ENCODE data around the gene SPAG17.

DNA sequence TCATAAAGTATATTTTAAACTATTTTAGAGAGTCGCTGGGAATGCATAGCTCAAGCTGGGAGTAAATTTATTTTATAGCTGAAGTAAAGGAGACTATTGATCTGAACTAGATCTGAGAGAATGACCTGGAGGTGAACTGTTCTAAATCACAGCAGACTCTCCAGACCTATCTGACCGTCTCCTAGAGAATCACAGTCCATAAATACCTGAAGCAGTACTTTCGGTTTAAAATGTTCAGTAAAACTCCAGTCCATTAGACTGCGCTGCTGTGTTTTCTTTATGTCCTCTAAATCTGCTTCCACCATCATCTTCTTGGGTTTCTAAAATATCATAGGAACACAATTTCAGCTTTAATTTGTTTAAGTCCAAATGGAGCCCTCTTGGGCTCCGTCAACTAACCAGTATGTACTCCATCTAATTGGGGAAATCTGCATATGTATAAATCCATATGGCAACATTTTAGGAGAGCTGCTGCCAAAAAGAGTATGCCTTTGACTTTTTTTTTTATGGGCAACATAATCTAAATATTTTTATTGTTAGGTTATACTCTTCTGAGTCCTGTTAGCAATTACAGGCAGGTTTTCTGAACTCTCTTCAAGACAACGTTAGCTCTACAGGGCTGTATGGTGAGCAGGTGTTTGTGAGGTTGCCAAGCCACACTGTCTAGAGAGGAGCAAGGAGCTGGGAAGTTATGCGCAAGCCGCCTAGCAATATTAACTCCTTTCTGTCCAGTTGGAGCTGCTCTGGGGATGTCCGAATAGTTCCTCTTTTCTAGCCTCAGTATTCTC, 111.2 kb downstream of the SPAG17 start:
- TF ChIP-seq, protein P1, sequence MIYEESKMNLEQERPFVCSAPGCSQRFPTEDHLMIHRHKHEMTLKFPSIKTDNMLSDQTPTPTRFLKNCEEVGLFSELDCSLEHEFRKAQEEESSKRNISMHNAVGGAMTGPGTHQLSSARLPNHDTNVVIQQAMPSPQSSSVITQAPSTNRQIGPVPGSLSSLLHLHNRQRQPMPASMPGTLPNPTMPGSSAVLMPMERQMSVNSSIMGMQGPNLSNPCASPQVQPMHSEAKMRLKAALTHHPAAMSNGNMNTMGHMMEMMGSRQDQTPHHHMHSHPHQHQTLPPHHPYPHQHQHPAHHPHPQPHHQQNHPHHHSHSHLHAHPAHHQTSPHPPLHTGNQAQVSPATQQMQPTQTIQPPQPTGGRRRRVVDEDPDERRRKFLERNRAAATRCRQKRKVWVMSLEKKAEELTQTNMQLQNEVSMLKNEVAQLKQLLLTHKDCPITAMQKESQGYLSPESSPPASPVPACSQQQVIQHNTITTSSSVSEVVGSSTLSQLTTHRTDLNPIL (CRISPR knock-in tag; IDR thresholded peaks at IDR 0.05; ENCODE audit: low read depth): no peak
- TF ChIP-seq RARB (CRISPR knock-in tag; IDR thresholded peaks at IDR 0.05) (no peak), ARNTL (CRISPR knock-in tag; IDR thresholded peaks at IDR 0.05; ENCODE audit: borderline replicate concordance, low read depth) (no peak), PATZ1 (CRISPR knock-in tag; IDR thresholded peaks at IDR 0.05; ENCODE audit: borderline replicate concordance) (no peak), CSDC2 (CRISPR knock-in tag; IDR thresholded peaks at IDR 0.05) (no peak), PPARA (CRISPR knock-in tag; IDR thresholded peaks at IDR 0.05; ENCODE audit: borderline replicate concordance) (no peak), OSR1 (CRISPR knock-in tag; IDR thresholded peaks at IDR 0.05) (no peak), ESRRG (CRISPR knock-in tag; IDR thresholded peaks at IDR 0.05) (no peak), ZNF70 (CRISPR knock-in tag; IDR thresholded peaks at IDR 0.05) (no peak), TSHZ2 (CRISPR knock-in tag; IDR thresholded peaks at IDR 0.05) (no peak), SNAI2 (CRISPR knock-in tag; IDR thresholded peaks at IDR 0.05) (no peak)
- TF ChIP-seq, protein P2, sequence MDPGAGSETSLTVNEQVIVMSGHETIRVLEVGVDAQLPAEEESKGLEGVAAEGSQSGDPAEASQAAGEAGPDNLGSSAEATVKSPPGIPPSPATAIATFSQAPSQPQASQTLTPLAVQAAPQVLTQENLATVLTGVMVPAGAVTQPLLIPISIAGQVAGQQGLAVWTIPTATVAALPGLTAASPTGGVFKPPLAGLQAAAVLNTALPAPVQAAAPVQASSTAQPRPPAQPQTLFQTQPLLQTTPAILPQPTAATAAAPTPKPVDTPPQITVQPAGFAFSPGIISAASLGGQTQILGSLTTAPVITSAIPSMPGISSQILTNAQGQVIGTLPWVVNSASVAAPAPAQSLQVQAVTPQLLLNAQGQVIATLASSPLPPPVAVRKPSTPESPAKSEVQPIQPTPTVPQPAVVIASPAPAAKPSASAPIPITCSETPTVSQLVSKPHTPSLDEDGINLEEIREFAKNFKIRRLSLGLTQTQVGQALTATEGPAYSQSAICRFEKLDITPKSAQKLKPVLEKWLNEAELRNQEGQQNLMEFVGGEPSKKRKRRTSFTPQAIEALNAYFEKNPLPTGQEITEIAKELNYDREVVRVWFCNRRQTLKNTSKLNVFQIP (CRISPR knock-in tag; IDR thresholded peaks at IDR 0.05; ENCODE audit: borderline replicate concordance, low read depth): no peak

Data from SK-N-SH treated with all-trans-retinoic acid at 6 μM for 48 hours (cell line).